Measurements from ENCODE around the gene SYT2. TPM values are rescaled to one million over a fixed set of nuclear protein-coding genes. Genes with fewer than 3 reads are reported as not detected.

The SYT2 gene
- polyA plus RNA-seq, 2 donors: 0.01 to 0.04 TPM

- H3K27ac ChIP-seq (ENCODE audit: low read depth in 2 of 2, low read length in 1 of 2): no peak overlapping the region
- H3K4me1 ChIP-seq (ENCODE audit: control insufficient read depth in 2 of 2, insufficient read depth in 2 of 2, low read length in 1 of 2): peaks cover 0 to 2% of the 10 kb centered on the region in 2 donors
- H3K4me3 ChIP-seq (ENCODE audit: low read depth in 1 of 2, low read length in 2 of 2): no peak overlapping the region
- no peaks in the 10 kb centered on the region for H3K36me3 ChIP-seq (ENCODE audit: control insufficient read depth in 2 of 2, insufficient read depth in 2 of 2, low read length in 1 of 2)
- H3K27me3 ChIP-seq (ENCODE audit: control insufficient read depth in 1 of 2, insufficient read depth in 2 of 2, low read length in 2 of 2): no peaks in the 10 kb centered on the region
- 31 to 37% methylated on average over 3 of the region's 3 CpGs for WGBS, 2 donors
- H3K9me3 ChIP-seq (ENCODE audit: control insufficient read depth in 2 of 2, insufficient read depth in 1 of 2, low read depth in 1 of 2, low read length in 1 of 2): no peaks in the 10 kb centered on the region
Observed at GRCh38 chr1:202692959-202693555, 17.2 kb downstream of the SYT2 start.

DNA sequence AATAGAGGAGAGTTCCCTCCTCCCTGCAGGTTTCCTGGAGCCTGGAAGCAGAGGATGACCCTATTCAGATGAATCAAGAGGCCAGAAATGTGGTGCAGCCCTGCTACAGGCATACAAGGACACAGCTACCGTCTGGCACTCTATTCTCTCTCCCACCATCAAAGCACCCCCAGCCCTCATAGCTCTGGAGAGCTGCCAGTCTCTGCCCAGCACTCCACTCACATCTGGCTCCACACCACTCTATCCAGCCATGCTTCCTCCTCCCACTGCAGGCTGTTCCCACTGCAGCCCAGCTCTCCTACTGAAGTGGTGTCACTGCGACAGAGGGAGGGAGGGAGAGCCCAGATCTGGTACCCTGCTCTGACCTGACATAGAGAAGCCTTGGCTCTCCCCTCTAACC lies 18.4 kb downstream of the SYT2 start:
- no peak overlapping the region for H3K4me3 ChIP-seq (ENCODE audit: low read depth in 1 of 2, low read length in 2 of 2)
- no peaks in the 10 kb centered on the region for H3K9me3 ChIP-seq (ENCODE audit: control insufficient read depth in 2 of 2, insufficient read depth in 1 of 2, low read depth in 1 of 2, low read length in 1 of 2)
- H3K27me3 ChIP-seq (ENCODE audit: control insufficient read depth in 1 of 2, insufficient read depth in 2 of 2, low read length in 2 of 2): no peaks in the 10 kb centered on the region
- H3K36me3 ChIP-seq (ENCODE audit: control insufficient read depth in 2 of 2, insufficient read depth in 2 of 2, low read length in 1 of 2): no peaks in the 10 kb centered on the region
- WGBS, 2 donors: 44 to 60% methylated on average over 2 of the region's 2 CpGs
- no peak overlapping the region for H3K27ac ChIP-seq (ENCODE audit: low read depth in 2 of 2, low read length in 1 of 2)
- peaks cover 0 to 2% of the 10 kb centered on the region in 2 donors for H3K4me1 ChIP-seq (ENCODE audit: control insufficient read depth in 2 of 2, insufficient read depth in 2 of 2, low read length in 1 of 2)

DNA sequence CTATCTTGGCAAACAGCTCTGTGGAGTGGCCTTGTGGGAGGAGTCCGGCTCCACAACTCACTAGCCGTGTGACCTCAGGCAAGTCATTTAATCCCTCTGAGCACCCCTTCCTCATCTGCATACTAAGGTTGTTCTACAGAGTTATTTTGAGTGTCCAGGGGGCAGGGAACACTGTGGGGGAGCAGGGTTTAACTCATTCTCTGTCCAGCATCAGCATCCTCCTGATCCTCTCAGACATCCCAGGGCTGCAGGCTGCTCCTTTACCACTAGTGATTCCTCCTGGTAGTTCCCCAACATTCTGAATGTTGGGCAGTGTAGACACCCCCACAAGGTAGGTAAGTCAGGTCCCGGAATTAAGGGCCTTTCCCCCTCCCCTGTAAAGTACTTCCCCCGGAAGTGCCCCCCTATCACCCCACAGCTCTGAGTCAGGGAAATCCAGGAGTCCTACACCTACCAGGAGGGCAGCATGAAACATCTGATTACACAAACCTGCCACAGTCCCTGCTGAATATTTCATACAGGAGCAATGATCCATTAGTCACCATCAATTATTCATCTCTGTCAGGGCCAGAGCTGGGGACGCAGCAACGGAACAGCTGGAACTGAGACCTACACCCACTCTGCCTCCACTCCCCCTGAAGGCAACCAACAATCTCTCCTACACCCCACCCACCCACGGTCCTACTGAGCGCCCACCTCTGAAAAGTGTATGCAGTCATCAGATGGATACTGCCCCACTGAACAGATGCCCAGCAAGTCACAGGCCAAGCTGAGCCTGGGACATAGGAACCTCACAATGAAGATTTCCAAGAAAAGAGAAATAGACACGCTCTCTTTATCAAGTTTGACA lies 20.5 kb downstream of the SYT2 start:
- no peak overlapping the region for H3K27ac ChIP-seq (ENCODE audit: low read depth in 2 of 2, low read length in 1 of 2)
- H3K4me1 ChIP-seq (ENCODE audit: control insufficient read depth in 2 of 2, insufficient read depth in 2 of 2, low read length in 1 of 2): peaks cover 0 to 2% of the 10 kb centered on the region in 2 donors
- H3K27me3 ChIP-seq (ENCODE audit: control insufficient read depth in 1 of 2, insufficient read depth in 2 of 2, low read length in 2 of 2): no peaks in the 10 kb centered on the region
- no peaks in the 10 kb centered on the region for H3K9me3 ChIP-seq (ENCODE audit: control insufficient read depth in 2 of 2, insufficient read depth in 1 of 2, low read depth in 1 of 2, low read length in 1 of 2)
- H3K36me3 ChIP-seq (ENCODE audit: control insufficient read depth in 2 of 2, insufficient read depth in 2 of 2, low read length in 1 of 2): no peaks in the 10 kb centered on the region
- 59 to 63% methylated on average over 9 of the region's 9 CpGs for WGBS, 2 donors
- no peak overlapping the region for H3K4me3 ChIP-seq (ENCODE audit: low read depth in 1 of 2, low read length in 2 of 2)

GRCh38 chr1:202689082-202689481 lies 21.2 kb downstream of the SYT2 start:
- H3K4me3 ChIP-seq (ENCODE audit: low read depth in 1 of 2, low read length in 2 of 2): no peak overlapping the region
- H3K36me3 ChIP-seq (ENCODE audit: control insufficient read depth in 2 of 2, insufficient read depth in 2 of 2, low read length in 1 of 2): no peaks in the 10 kb centered on the region
- H3K27me3 ChIP-seq (ENCODE audit: control insufficient read depth in 1 of 2, insufficient read depth in 2 of 2, low read length in 2 of 2): no peaks in the 10 kb centered on the region
- WGBS, 2 donors: 57 to 77% methylated on average over 3 of the region's 3 CpGs
- H3K27ac ChIP-seq (ENCODE audit: low read depth in 2 of 2, low read length in 1 of 2): no peak overlapping the region
- H3K9me3 ChIP-seq (ENCODE audit: control insufficient read depth in 2 of 2, insufficient read depth in 1 of 2, low read depth in 1 of 2, low read length in 1 of 2): no peaks in the 10 kb centered on the region
- H3K4me1 ChIP-seq (ENCODE audit: control insufficient read depth in 2 of 2, insufficient read depth in 2 of 2, low read length in 1 of 2): peaks cover 0 to 2% of the 10 kb centered on the region in 2 donors

- no peak overlapping the region for H3K27ac ChIP-seq (ENCODE audit: low read depth in 2 of 2, low read length in 1 of 2)
- no peaks in the 10 kb centered on the region for H3K36me3 ChIP-seq (ENCODE audit: control insufficient read depth in 2 of 2, insufficient read depth in 2 of 2, low read length in 1 of 2)
- no peaks in the 10 kb centered on the region for H3K9me3 ChIP-seq (ENCODE audit: control insufficient read depth in 2 of 2, insufficient read depth in 1 of 2, low read depth in 1 of 2, low read length in 1 of 2)
- H3K4me3 ChIP-seq (ENCODE audit: low read depth in 1 of 2, low read length in 2 of 2): no peak overlapping the region
- WGBS, 2 donors: 63 to 69% methylated on average over 7 of the region's 7 CpGs
- no peaks in the 10 kb centered on the region for H3K27me3 ChIP-seq (ENCODE audit: control insufficient read depth in 1 of 2, insufficient read depth in 2 of 2, low read length in 2 of 2)
- peaks cover 0 to 2% of the 10 kb centered on the region in 2 donors for H3K4me1 ChIP-seq (ENCODE audit: control insufficient read depth in 2 of 2, insufficient read depth in 2 of 2, low read length in 1 of 2)
Observed at GRCh38 chr1:202688401-202688800, 21.9 kb downstream of the SYT2 start.

- H3K4me3 ChIP-seq (ENCODE audit: low read depth in 1 of 2, low read length in 2 of 2): no peak overlapping the region
- H3K9me3 ChIP-seq (ENCODE audit: control insufficient read depth in 2 of 2, insufficient read depth in 1 of 2, low read depth in 1 of 2, low read length in 1 of 2): no peaks in the 10 kb centered on the region
- H3K27ac ChIP-seq (ENCODE audit: low read depth in 2 of 2, low read length in 1 of 2): no peak overlapping the region
- H3K4me1 ChIP-seq (ENCODE audit: control insufficient read depth in 2 of 2, insufficient read depth in 2 of 2, low read length in 1 of 2): peaks cover 0 to 2% of the 10 kb centered on the region in 2 donors
- 64 to 75% methylated on average over 3 of the region's 3 CpGs for WGBS, 2 donors
- no peaks in the 10 kb centered on the region for H3K27me3 ChIP-seq (ENCODE audit: control insufficient read depth in 1 of 2, insufficient read depth in 2 of 2, low read length in 2 of 2)
- H3K36me3 ChIP-seq (ENCODE audit: control insufficient read depth in 2 of 2, insufficient read depth in 2 of 2, low read length in 1 of 2): no peaks in the 10 kb centered on the region
Observed at GRCh38 chr1:202687798-202688197, 22.5 kb downstream of the SYT2 start.

DNA sequence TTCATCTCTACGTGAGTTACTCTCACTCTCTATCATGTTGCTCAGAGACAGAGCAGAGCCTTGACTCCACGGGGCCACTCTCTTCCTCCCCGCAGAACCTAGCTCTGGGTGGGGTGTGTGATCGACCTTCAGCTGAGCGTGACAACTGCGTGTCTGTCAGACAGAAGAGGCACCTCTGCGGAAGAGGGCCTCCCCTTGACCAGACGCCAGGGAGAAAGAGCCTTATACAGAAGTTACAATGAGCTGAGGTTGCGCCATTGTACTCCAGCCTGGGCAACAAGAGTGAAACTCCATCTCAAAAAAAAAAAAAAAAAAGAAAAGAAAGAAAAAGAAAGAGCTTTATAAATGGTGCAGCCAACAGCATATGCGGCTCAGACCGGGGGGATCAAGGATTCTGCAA lies 22.9 kb downstream of the SYT2 start:
- H3K27ac ChIP-seq (ENCODE audit: low read depth in 2 of 2, low read length in 1 of 2): no peak overlapping the region
- H3K4me1 ChIP-seq (ENCODE audit: control insufficient read depth in 2 of 2, insufficient read depth in 2 of 2, low read length in 1 of 2): peaks cover 0 to 2% of the 10 kb centered on the region in 2 donors
- WGBS, 2 donors: 66 to 68% methylated on average over 11 of the region's 11 CpGs
- H3K9me3 ChIP-seq (ENCODE audit: control insufficient read depth in 2 of 2, insufficient read depth in 1 of 2, low read depth in 1 of 2, low read length in 1 of 2): no peaks in the 10 kb centered on the region
- no peak overlapping the region for H3K4me3 ChIP-seq (ENCODE audit: low read depth in 1 of 2, low read length in 2 of 2)
- no peaks in the 10 kb centered on the region for H3K27me3 ChIP-seq (ENCODE audit: control insufficient read depth in 1 of 2, insufficient read depth in 2 of 2, low read length in 2 of 2)
- no peaks in the 10 kb centered on the region for H3K36me3 ChIP-seq (ENCODE audit: control insufficient read depth in 2 of 2, insufficient read depth in 2 of 2, low read length in 1 of 2)

DNA sequence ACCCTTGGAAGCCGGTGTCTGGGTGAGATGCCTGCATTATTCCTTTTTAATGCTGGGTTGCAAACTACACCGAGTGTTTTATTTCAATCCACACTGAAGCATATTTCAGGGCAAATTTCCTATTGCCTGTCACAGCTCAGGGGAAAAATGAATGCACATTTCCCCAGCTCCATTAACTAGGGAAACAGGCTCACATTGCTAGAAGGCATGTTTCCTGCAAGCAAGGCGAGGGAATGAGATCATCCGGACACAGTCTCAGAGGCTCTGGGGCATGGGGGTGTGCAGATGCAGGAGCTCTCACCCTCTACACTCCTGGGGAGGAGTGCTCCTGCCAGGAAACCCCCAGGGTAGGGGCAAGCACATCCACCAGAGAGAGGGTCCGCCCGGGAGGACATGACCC lies 24.6 kb downstream of the SYT2 start:
- Histone ChIP-seq H3K27ac (ENCODE audit: low read depth in 2 of 2, low read length in 1 of 2) (no peak overlapping the region), H3K4me1 (ENCODE audit: control insufficient read depth in 2 of 2, insufficient read depth in 2 of 2, low read length in 1 of 2) (peaks cover 0 to 2% of the 10 kb centered on the region in 2 donors), H3K27me3 (ENCODE audit: control insufficient read depth in 1 of 2, insufficient read depth in 2 of 2, low read length in 2 of 2) (no peaks in the 10 kb centered on the region), H3K4me3 (ENCODE audit: low read depth in 1 of 2, low read length in 2 of 2) (no peak overlapping the region), H3K36me3 (ENCODE audit: control insufficient read depth in 2 of 2, insufficient read depth in 2 of 2, low read length in 1 of 2) (no peaks in the 10 kb centered on the region), H3K9me3 (ENCODE audit: control insufficient read depth in 2 of 2, insufficient read depth in 1 of 2, low read depth in 1 of 2, low read length in 1 of 2) (no peaks in the 10 kb centered on the region)
- 73 to 78% methylated on average over 6 of the region's 6 CpGs for WGBS, 2 donors

DNA sequence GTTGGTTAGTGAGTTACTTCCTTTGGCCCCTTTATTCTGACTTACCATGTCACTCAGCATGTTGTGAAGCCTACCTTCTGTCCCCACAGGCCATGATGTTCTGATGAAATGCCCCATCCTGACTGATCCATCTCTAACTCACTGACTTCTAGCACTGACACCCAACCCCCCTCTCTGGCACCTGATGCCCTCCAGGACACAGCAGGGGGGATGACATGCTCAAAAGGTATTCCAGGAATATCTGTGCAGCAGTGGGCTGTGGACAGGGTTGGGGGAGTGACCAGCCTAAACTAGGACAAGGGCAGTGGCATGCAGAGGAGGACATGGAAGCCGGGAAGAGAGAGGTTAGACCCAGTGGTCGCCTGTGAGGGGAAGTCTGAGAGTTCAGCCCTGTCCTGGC lies 25.5 kb downstream of the SYT2 start:
- Histone ChIP-seq H3K4me3 (ENCODE audit: low read depth in 1 of 2, low read length in 2 of 2) (no peak overlapping the region), H3K9me3 (ENCODE audit: control insufficient read depth in 2 of 2, insufficient read depth in 1 of 2, low read depth in 1 of 2, low read length in 1 of 2) (no peaks in the 10 kb centered on the region), H3K36me3 (ENCODE audit: control insufficient read depth in 2 of 2, insufficient read depth in 2 of 2, low read length in 1 of 2) (no peaks in the 10 kb centered on the region), H3K27me3 (ENCODE audit: control insufficient read depth in 1 of 2, insufficient read depth in 2 of 2, low read length in 2 of 2) (no peaks in the 10 kb centered on the region), H3K27ac (ENCODE audit: low read depth in 2 of 2, low read length in 1 of 2) (no peak overlapping the region), H3K4me1 (ENCODE audit: control insufficient read depth in 2 of 2, insufficient read depth in 2 of 2, low read length in 1 of 2) (peaks cover 0 to 2% of the 10 kb centered on the region in 2 donors)
- WGBS, 2 donors: 33 to 43% methylated on average over 2 of the region's 2 CpGs

DNA sequence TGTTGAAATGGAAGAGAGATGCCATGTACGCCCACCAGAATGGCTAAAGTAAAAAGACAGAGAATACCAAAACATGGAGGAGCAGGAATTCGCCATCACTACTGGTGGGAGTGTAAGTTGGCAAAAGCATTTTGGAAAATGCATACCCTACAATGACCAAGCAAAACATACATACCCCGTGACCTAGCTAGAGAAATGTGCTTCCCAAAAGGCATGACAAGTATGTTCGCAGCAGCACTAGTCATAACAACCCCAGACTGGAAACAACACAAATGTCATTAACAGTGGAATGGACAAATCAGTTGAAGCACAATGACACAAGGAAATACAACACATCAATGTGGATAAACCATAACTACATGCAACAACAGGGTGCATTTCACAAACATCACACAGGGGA lies 27.2 kb downstream of the SYT2 start:
- 86% methylated on average over 4 of the region's 4 CpGs for WGBS, 2 donors
- Histone ChIP-seq H3K27ac (ENCODE audit: low read depth in 2 of 2, low read length in 1 of 2) (no peak overlapping the region), H3K9me3 (ENCODE audit: control insufficient read depth in 2 of 2, insufficient read depth in 1 of 2, low read depth in 1 of 2, low read length in 1 of 2) (peaks cover 0 to 4% of the 10 kb centered on the region in 2 donors)

More for the DNA sequence above, 27.2 kb downstream of the SYT2 start:
- H3K4me3 ChIP-seq (ENCODE audit: low read depth in 1 of 2, low read length in 2 of 2): no peak overlapping the region
- no peaks in the 10 kb centered on the region for H3K36me3 ChIP-seq (ENCODE audit: control insufficient read depth in 2 of 2, insufficient read depth in 2 of 2, low read length in 1 of 2)
- H3K27me3 ChIP-seq (ENCODE audit: control insufficient read depth in 1 of 2, insufficient read depth in 2 of 2, low read length in 2 of 2): no peaks in the 10 kb centered on the region
- H3K4me1 ChIP-seq (ENCODE audit: control insufficient read depth in 2 of 2, insufficient read depth in 2 of 2, low read length in 1 of 2): no peaks in the 10 kb centered on the region
